ENCODE measurements around the gene LIN52. TPM values are rescaled to one million over a fixed set of nuclear protein-coding genes. Genes with fewer than 3 reads are reported as not detected.

The LIN52 gene
- total and polyA plus RNA-seq, 4 donors, result 7.1 to 13.7 (median 8.2) TPM

DNA sequence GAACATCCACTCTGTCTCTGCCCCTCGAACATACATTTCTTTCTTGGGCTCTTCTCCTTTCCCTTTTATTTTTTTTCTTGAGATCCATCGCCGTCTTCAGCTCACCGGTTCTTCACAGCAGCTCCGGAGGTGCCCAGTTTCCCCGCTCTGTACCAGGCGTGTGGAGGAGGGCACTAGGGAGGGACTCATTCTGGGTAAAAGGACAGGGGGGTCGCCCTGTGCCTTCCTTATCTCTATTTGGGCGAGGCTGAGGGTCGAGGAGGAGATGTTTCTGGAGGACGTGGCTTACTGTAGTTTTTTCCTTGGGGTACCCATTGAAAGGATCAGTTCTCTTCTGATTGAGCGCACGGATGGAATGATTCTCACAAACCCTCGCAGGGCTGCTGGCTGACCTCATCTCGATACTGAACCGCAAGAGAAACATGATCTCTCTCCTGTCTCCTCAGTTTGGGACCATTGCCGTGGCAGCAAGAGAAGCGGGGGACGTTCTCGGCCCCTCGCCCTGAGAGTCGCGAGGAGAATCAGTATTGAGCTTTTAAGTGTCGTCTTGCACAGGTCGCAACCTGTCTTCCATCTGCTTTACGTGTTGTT, 386 bp downstream of the LIN52 start:
- Histone ChIP-seq H3K27me3 (ENCODE audit: control insufficient read depth in 3 of 3, insufficient read depth in 3 of 3, low read length in 2 of 3) (no peaks in the 10 kb centered on the region), H3K9me3 (ENCODE audit: control insufficient read depth in 4 of 4, insufficient read depth in 3 of 4, low read length in 3 of 4) (no peaks in the 10 kb centered on the region), H3K9ac (ENCODE audit: insufficient read depth in 1 of 2, low read length in 2 of 2) (peak overlapping the region; percentile 76 to 84), H3K4me3 (peak overlapping the region; percentile 66), H3K27ac (ENCODE audit: low read depth in 1 of 2, low read length in 1 of 2) (peak overlapping the region; percentile 27 to 78), H3K36me3 (ENCODE audit: control insufficient read depth in 4 of 4, insufficient read depth in 4 of 4, low read length in 4 of 4) (peaks cover 0 to 2% (median 0%) of the 10 kb centered on the region in 4 donors), H3K4me1 (ENCODE audit: control insufficient read depth in 5 of 5, insufficient read depth in 5 of 5, low read length in 5 of 5) (peaks cover 0 to 19% (median 11%) of the 10 kb centered on the region in 5 donors)
- TF ChIP-seq, protein P1, sequence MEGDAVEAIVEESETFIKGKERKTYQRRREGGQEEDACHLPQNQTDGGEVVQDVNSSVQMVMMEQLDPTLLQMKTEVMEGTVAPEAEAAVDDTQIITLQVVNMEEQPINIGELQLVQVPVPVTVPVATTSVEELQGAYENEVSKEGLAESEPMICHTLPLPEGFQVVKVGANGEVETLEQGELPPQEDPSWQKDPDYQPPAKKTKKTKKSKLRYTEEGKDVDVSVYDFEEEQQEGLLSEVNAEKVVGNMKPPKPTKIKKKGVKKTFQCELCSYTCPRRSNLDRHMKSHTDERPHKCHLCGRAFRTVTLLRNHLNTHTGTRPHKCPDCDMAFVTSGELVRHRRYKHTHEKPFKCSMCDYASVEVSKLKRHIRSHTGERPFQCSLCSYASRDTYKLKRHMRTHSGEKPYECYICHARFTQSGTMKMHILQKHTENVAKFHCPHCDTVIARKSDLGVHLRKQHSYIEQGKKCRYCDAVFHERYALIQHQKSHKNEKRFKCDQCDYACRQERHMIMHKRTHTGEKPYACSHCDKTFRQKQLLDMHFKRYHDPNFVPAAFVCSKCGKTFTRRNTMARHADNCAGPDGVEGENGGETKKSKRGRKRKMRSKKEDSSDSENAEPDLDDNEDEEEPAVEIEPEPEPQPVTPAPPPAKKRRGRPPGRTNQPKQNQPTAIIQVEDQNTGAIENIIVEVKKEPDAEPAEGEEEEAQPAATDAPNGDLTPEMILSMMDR (IDR thresholded peaks at IDR 0.05; ENCODE audit: control extremely low read depth, extremely low read depth), result no peak
- WGBS, 2 donors, result 0 to 1% methylated on average over 26 of the region's 26 CpGs
- DNase-seq (peak in 2 of 3 donors; percentile 18), ATAC-seq (ENCODE audit: insufficient read depth, low FRiP score) (no peak)

DNA sequence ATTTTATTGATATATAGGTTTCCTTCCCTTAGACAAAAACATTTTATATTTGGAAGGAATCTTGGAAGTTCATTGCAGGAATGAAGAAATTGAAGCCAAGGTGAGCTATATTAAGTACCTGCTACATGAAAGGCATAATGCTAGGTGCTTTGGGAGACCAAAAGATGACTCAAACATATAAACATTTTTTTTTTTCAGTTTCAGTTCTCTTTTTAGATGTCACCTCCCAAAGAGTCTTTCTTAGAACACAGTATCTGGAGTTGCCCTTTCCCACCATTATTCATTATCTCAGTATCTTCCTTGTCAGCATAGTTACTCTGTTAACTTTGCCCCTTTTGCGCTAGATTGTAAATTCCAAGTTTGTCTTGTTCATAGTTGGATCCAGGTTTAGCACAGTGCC, 1.1 kb downstream of the LIN52 start:
- H3K27ac ChIP-seq (ENCODE audit: low read depth in 1 of 2, low read length in 1 of 2), result no peak overlapping the region
- WGBS, 2 donors, result 87 to 100% methylated on average over 1 of the region's 1 CpG
- ATAC-seq (ENCODE audit: insufficient read depth, low FRiP score), result no peak

DNA sequence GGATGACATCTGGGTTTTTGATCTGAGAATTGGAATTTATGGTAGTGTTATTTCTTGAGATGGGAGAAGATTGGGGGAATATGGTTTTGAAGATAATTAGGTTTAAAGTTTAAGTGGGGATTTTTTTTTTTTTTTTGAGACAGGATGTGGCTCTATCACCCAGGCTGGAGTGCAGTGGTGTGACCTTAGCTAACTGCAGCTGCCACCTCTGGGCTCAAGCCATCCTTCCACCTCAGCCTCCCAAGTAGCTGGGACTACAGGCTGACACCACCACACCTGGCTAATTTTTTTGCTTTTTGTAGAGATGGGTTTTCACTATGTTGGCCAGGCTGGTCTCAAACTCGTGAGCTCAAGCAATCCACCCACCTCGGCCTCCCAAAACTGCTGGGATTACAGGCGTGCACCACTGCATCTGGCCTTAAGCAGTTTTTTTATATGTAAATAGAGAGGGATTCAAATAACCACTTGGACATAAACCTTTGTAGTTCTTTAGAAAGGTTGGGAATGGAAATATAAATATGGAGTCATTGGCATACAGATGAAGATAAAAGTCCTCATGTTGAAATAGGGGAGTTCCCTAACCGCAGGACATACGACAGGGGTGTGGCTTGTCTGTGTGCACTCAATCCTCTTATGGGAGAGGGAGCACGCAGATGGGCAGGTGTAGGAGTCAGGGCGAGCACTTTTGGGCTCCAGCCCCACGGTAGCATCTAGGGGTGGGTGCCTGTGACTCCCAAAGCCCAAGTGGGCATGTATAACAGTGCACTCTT, 4.7 kb downstream of the LIN52 start:
- ATAC-seq (ENCODE audit: insufficient read depth, low FRiP score) (no peak), DNase-seq (no peak)
- Histone ChIP-seq H3K9me3 (ENCODE audit: control insufficient read depth in 4 of 4, insufficient read depth in 3 of 4, low read length in 3 of 4) (no peaks in the 10 kb centered on the region), H3K4me3 (no peak overlapping the region), H3K27ac (ENCODE audit: low read depth in 1 of 2, low read length in 1 of 2) (no peak overlapping the region), H3K36me3 (ENCODE audit: control insufficient read depth in 4 of 4, insufficient read depth in 4 of 4, low read length in 4 of 4) (peaks cover 0 to 10% (median 0%) of the 10 kb centered on the region in 4 donors), H3K27me3 (ENCODE audit: control insufficient read depth in 3 of 3, insufficient read depth in 3 of 3, low read length in 2 of 3) (no peaks in the 10 kb centered on the region), H3K4me1 (ENCODE audit: control insufficient read depth in 5 of 5, insufficient read depth in 5 of 5, low read length in 5 of 5) (peaks cover 0 to 9% (median 5%) of the 10 kb centered on the region in 5 donors), H3K9ac (ENCODE audit: insufficient read depth in 1 of 2, low read length in 2 of 2) (no peak overlapping the region)
- 83 to 84% methylated on average over 8 of the region's 8 CpGs for WGBS, 2 donors
- TF ChIP-seq, protein P1 (IDR thresholded peaks at IDR 0.05; ENCODE audit: control extremely low read depth, extremely low read depth), result no peak

More for the DNA sequence above, 1.1 kb downstream of the LIN52 start:
- H3K36me3 ChIP-seq (ENCODE audit: control insufficient read depth in 4 of 4, insufficient read depth in 4 of 4, low read length in 4 of 4), result peaks cover 0 to 2% (median 0%) of the 10 kb centered on the region in 4 donors
- H3K4me1 ChIP-seq (ENCODE audit: control insufficient read depth in 5 of 5, insufficient read depth in 5 of 5, low read length in 5 of 5), result peaks cover 0 to 19% (median 11%) of the 10 kb centered on the region in 5 donors
- no peaks in the 10 kb centered on the region for H3K27me3 ChIP-seq (ENCODE audit: control insufficient read depth in 3 of 3, insufficient read depth in 3 of 3, low read length in 2 of 3)
- H3K4me3 ChIP-seq, result no peak overlapping the region
- H3K9me3 ChIP-seq (ENCODE audit: control insufficient read depth in 4 of 4, insufficient read depth in 3 of 4, low read length in 3 of 4), result no peaks in the 10 kb centered on the region
- TF ChIP-seq, protein P1 (IDR thresholded peaks at IDR 0.05; ENCODE audit: control extremely low read depth, extremely low read depth), result no peak
- peak overlapping the region in 1 of 2 donors; percentile 84 for H3K9ac ChIP-seq (ENCODE audit: insufficient read depth in 1 of 2, low read length in 2 of 2)
- DNase-seq, result no peak
